HG03565 (cell line): ENCODE data around the gene FMN2.
A peak's percentile ranks its signal among the peaks of the same experiment; 100 is the strongest.
"Not testable (repeated sequence)": the region's sequence is repeated elsewhere in the genome, so short reads cannot be mapped to it uniquely, and the experiment has no call there.

Experiments used
- ATAC-seq: cut with Tn5 transposase; IDR thresholded peaks from one replicate; pipeline ENCODE4 v1.9.1; 2021; ENCODE audit warnings: mild to moderate bottlenecking, moderate library complexity; ENCODE audit not compliant: unreplicated experiment

Gene FMN2

DNA sequence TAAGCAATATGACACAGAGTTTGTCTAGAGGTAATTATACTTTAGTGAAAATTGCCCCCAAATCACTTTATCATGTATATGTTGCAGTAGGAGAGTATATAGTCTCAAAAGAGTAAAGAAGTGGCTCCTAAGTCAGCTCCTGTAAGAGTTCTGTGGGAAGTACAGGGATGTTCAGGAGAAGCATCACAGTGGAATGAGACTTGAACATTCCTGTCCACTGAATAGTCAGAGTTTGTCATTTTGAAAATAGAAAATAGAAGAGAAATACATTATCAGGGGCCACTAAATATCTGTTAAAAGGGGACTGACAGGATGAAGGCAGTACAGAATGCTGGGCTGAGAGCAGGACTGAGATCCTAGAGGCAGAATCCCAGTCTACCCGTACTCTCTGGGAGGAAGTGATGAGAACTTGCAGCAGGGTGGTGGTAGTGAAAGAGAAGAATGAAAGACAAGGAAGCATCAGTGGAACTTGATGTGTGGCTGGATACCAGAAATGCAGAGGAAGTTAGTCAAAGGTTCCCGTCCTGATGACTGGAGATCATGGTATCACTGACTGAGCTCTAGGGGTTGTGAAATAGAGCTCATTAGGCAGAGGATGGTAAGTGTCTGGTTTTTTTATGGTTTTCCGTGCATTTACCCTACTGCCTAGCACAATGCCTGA, 153.4 kb downstream of the FMN2 start:
- no peak for ATAC-seq

DNA sequence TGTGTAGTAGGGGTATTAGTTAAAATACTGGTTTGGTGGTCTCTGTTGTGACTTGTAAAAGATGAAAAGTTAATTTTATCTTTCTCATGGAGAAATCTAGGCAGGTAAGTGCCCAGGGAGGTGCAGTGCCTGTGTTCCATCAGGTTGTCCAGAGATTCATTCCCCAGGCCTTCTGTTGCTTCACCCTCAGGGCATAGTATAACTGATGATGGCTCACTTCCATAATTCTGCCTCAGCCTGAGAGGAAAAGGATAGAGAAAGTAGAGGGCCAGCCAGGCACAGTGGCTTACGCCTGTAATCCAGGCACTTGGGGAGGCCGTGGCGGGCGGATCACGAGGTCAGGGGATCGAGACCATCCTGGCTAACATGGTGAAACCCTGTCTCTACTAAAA, 153.9 kb downstream of the FMN2 start:
- ATAC-seq: no peak

DNA sequence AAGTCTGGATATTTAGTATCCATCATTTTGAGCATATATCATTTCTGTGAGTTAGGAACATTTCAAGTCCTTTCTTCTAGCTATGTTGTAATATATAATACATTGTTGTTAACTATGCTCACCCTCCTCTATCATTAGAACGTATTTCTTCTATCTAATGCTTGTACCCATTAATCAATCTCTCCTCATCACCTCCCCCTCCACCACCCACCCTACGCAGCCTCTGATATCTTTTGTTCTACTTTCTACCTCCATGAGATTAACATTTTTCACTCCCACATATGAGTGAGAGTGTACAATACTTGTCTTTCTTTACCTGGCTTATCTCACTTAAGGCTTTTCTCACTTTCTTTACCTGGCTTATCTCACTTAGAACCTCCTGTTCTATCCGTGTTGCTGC, 156.2 kb downstream of the FMN2 start:
- no peak for ATAC-seq

DNA sequence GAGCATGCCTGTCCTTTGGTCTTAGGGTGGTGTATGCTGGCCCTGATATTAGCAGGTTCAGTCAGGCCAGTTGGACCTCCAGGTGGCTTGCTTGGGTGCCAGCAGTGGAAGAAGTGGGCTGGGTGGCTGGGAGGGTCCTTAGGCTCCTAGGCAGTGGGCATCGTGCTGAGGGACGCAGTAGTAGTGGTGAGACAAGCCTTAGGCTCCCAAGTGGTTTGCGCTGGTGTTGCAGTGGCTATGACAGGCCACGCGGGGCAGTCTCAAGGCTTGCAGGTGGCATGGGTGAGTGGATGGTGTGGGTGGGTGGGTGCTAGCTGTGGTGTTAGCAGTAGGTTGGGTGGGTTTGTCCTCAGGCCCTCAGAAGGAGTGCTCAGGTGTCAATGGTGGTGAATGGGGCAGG, 162.3 kb downstream of the FMN2 start:
- no peak for ATAC-seq

DNA sequence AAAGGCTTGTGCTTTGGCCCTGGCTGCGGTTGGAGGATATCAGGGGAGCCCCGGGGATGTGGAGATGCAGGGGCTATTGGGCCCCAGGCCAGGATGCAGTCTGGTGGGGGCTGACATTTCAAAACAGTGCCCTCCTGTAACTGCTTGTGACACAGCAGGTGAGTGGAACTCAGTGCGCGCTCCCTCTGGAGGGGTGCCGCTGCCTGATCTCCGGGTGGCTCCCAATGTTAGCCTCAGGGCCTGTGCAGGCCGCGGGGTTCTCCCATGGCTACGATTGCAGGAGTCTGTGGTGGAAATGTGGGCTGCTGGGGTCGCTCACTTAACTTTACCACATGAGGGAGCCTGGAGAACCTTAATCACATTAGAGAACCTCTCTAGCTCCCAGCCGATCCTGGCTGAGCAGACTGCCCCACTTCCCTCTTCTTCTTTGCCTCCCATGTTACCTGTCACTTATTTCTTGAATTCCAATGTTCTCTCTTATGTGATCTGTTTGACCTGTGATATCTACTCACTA, 163.2 kb downstream of the FMN2 start:
- ATAC-seq: no peak

DNA sequence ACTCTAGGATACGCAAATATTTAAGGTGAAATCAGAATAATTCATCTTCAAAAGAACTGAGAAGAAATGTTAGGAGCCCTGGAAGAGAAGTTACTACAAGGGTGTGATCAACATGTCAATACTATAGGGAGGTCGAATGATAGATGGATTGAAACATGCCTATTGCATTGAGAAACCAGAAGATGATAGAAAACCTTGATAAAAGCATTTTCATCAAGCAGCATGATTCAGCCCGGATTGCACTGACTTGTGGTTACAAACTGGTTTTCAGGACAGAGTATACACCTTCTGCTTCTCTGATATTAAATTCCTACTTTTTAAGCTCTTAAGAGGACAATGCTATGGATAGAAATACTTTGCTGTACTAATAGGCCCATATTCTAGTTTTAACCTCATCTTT, 164.2 kb downstream of the FMN2 start:
- no peak for ATAC-seq

DNA sequence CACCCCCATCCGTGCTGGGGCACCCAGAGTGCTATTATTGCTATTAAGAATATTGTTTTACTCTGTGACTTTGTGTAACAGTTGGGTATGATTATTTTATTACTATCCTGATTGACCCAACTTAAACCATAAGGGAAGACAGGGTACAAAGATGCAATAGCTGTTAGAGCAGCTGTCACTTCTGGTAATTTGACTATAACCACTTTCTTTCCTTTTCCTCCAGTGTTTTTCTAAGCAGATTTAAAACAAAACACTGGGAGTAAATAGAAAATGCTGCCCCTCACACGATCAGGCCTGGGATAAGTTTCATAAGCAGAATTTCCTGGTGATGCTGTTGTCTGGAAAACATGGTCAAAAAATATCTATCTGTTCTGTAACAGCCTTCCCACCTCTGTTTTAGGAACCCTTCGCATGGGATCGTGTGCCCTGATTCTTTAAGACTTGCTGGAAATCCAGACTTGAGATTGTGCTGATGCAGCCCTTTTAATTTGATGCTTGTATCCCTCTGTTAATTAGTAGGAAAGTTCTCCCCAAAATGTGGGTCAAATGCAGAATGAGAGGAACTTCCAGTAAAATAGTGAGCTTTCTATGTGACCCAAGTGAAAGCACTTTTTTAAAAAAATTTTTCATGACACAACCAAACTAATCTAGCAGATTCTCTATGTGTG, 165.3 kb downstream of the FMN2 start:
- no peak for ATAC-seq

DNA sequence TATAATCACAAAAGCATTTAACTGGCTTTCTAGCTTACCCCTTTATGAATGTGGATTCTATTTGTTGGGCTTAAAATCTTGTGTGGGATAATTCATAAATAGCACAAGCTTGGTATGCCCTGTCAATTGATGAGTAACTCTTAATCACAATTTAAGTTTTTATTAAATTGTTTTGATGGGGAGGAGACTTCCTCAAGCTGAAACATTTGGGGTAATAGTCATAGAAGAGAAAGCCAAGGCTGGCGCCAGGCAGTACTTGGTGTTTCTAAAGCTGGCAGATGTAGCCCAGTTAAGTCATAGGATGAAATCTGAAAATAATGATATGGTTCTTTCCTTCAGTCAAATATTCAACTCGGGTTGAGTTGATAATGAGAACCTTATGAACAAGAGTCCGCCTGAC, 167.2 kb downstream of the FMN2 start:
- no peak for ATAC-seq

DNA sequence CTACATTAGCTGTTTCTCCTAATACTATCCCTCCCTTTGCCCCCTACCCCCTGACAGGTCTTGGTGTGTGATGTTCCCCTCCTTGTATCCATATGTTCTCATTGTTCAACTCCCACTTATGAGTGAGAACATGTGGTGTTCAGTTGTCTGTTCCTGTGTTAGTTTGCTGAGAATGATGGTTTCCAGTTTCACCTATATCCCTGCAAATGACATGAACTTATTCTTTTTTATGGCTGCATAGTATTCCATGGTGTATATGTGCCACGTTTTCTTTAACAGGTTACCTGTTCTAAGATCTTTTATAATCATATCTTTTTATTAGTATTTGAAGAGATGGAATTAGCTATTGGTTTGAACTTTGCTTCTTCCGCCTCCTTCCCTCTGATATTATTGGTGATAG, 172.8 kb downstream of the FMN2 start:
- ATAC-seq: not testable (repeated sequence)

DNA sequence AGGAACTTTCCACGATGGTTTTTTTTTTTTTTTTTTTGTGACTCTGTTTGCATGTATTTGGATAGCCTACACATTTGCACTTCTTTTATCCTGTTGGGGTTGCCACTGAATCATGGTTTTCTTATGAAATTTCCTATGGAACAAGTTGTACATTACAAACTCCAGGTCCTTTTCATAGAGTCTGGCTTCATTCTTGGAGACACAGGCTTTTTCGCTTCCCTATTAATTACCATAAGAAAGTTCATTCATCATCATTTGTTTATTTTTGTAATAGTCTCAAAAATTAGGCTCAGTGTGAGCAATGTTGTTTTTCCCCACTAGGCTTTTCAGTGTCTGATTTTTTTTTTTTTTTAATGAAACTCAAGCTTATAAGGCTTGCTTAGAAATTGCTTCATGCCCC, 179.4 kb downstream of the FMN2 start:
- ATAC-seq: no peak

DNA sequence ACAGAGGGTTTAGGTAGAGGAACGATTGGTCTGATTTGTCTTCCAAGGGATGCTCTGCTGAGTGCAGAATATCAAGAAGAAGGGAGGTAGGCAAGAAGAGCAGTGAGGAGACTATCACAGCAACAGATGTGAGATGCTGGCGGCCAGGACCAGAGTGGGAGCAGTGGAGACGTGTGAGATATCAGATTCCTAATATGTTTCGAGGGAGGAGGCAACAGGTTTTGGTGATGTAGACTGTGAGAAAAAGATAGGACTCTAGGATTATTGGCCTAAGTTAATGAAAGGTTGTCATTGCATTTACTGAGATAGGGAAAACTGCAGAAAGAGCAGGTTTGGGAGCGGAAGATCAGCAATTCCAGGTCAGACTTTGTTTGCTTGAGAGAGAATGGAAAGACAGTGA, 182.9 kb downstream of the FMN2 start:
- ATAC-seq: no peak

DNA sequence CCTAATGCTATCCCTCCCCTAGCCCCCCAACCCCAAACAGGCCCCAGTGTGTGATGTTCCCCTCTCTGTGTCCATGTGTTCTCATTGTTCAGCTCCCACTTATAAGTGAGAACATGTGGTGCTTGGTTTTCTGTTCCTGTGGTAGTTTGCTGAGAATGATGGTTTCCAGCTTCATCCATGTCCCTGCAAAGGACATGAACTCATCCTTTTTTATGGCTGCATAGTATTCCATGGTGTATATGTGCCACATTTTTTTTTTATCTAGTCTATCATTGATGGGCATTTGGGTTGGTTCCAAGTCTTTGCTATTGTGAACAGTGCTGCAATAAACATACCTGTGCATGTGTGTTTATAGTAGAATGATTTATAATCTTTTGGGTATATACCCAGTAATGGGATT, 183.5 kb downstream of the FMN2 start:
- not testable (repeated sequence) for ATAC-seq

DNA sequence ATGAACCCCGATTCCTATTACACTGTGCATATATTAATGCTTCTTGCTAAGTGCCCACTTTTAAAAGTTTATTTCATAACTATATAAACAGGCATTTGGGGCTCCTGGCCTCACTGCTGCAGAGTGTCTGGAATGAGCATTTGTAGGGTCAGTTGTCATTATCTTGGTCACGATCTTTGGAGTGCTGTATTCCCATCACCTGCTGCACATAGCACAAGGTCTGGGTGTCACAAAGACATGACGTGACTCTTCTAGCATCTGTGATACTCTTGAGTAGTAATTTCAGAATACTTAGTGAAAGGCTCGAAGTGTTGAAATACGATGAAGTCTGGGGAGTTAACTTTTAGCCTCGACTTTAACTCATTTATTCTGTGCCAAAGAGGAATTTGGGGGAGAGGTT, 186.4 kb downstream of the FMN2 start:
- ATAC-seq: no peak

DNA sequence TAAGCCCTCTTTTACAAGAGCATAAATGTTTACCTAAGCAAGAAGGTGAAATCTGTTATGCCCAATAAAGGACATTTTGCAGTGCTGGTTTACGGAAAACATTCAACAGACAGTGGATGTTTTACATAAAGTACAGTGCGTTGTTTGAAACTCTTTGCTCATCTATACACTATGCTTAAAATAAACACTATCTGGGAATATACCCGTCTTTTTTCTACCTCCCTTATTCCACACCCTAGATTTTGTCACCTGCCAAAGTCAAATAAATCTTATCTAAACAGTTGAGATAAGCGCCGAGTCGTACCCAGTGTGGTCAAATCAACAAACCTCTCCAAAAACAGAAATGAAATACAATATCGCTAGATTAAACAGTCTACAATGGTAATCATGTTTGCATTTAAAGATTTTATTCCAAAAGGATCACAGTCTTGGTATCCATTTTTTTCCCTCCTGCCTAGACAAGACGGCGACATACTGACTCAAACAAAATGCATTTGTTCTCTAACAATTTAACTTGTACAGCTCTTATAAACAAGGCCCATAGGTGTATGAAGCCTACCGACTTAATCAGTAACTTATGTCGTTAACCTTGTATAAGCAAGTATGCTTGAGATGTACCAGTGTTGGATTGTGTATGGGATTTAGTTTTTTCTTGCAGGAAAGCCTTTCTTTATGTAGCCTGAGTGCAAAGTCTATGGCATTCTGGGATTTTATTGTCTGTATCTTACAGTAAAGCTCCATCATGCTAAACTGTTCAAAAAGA, 189.1 kb downstream of the FMN2 start:
- ATAC-seq: no peak

DNA sequence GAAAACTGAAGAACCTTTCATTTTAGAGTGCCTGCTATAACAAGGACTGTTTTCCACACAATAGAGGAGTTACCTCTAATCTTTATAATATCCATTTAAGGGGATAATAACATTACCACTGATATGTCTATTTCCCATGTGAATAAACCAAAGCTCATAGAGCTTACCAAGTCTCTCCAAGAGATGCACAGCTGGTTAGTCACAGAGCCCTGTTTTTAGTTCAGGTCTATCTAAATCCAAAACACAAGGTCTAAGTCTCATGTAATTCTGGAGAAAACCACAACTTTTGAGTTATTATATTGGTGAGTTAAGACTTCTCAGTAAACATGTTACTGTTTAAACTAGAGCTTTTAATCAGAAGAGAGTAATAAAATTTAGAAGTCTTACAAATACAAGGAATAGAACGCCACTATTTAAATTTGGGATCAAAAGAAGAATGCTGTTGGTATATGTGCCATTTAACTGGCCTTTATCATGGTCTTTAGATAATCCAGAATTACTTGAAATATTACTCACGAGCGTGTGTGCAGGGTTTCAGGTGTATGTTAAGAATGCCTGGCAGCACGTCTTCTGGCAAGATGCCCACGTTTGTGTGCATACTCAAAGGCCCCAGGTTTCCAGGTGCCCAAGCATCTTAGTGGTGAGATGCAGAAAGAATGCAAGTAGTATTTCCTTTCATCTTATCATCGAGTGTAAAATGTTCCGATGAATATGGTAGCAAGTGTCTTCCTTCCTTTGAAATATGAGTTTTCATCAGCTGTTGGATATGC, 190.6 kb downstream of the FMN2 start:
- ATAC-seq: no peak

DNA sequence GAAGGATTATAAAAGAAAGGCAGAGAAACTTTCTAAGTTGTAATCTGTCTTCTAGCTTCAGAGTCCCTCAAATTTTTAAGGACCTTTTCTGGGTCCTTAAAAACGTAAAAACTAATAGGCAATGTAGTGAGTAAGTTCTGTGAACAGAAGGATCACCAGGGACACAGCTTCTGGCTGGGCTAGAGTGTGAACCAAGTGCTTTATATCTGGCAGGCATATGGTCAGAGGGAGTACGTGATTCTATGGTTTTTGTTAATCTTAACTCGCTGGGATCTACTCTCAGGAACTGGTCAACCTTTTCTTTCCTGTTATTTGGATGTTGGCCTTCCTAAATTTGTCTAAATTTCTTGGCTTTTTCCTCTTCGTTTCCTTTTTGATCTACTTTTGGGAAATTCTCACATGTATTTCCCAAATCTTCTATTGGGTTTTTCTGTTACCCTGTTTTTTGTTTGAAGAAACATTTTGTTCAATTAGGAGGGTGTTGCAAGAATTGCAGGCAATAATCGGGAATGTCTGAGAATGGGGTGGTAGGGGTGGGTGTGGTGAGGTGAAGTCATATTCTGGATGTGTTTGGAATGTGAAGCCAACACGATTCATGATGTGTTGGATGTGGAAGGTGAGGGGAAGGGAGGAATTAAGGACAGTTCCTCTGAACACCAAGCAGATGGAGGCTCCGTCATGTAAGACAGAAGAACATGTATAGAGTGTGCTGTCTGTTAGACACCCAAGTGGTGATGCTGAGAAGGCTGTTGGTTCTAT, 193.2 kb downstream of the FMN2 start:
- no peak for ATAC-seq

DNA sequence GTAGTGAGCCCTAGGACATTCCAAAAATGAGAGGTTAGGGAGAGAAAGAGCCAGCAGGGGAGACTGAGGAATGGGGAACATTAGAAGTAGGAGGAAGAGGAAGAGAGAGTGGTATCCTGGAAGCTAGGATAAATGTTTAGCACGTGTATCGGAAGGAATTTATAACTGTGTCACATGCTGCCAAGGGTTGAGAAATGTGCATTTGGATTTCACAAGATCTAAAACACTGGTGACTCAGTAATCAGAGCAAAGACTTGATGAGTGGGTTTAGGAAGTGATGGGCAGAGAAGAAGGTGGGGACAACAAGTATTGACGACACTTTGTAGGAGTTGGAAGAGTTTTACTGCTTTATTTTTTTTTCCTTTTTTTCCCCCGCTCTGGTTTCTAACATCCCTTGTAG, 193.9 kb downstream of the FMN2 start:
- ATAC-seq: no peak

DNA sequence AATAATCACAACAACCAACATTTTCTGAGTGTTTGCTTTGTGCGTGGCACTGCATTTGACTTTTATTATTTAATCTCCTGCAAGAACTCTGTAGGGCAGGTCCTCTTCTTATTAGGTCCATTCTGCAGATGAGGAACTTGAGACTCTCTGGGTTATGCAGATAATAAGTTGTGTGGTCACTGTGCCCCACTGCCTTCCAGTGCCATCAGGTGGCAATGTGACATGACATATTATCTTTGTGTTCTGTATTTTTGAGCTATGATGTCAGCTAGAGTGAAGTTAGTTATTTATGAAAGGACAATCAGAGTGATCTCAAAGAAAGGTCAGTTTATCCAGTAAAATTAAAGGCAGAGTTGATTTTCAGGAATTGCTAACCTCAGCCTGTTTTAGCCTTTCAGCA, 196.0 kb downstream of the FMN2 start:
- no peak for ATAC-seq

DNA sequence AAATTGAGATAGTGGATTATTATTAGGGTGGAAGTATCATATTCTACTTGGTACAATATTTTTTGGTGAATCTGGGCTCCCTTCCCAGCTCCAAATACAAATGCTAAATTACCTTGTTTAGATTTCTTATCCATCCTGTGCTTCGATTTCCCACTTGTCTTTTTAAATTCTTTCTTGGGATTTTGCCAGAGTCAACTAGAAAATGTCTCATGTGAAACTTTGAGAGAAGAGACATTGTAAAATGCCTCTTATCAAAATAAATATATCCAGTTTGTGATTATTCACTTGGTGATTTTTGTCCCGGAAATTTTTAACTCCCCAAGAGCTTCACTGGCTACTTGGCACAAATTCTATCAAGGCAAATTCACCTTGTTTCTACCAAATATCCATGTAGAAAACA, 202.0 kb downstream of the FMN2 start:
- ATAC-seq: no peak

DNA sequence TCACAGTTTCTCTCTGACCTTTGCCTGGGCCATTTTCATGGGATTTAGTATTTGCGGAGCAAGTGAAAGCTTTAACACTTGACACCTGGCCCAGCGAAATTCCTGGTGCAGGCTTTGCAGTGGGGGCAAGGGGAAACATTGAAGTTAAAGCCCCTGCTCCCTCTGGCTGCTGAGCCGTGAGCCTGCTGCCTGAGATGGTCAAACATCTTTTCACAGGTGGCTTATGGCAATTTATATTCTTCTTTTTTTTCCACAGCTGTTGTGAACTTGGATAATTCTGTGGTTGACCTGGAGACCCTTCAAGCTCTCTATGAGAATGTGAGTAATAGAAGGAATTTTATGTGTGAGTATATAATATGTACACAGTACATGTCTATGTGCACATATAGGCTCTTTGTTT, 202.9 kb downstream of the FMN2 start:
- no peak for ATAC-seq

DNA sequence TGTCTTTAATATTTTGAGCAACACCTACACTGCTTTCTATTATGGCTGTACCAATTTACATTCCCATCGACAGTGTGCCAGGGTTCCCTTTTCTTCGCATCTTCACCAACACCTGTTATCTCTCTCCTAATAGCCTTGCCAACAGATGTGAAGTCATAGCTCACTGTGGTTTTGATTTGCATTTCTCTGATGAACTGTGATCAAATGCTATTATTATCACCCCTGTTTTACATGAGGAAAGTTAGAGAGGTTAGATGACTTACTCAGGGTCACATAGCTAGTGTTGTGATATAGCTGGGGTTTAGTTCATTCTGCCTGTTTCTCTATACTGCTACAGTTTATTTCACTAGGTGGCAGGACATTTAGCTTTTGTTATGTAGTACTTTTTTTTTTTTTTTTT, 204.1 kb downstream of the FMN2 start:
- peak; percentile 60 for ATAC-seq
